ENCODE results near the gene DNAJC12. TPM values are rescaled to one million over a fixed set of nuclear protein-coding genes. Genes with fewer than 3 reads are reported as not detected.
A peak's percentile ranks its signal among the peaks of the same experiment; 100 is the strongest.

Gene DNAJC12
- total RNA-seq, 1 donor from 2014 or later = 6.1 TPM

- Mint-ChIP-seq H3K4me3 (ENCODE audit: low read depth) (no peak overlapping the region), H3K27ac (no peak overlapping the region), H3K36me3 (ENCODE audit: insufficient read depth) (peaks cover 1% of the 10 kb centered on the region), H3K4me1 (ENCODE audit: low read depth) (peaks cover 4% of the 10 kb centered on the region), H3K9me3 (ENCODE audit: low read depth) (peaks cover 3% of the 10 kb centered on the region), H3K27me3 (no peaks in the 10 kb centered on the region)
- DNase-seq (ENCODE audit: low spot score, unreplicated experiment) = no peak
- TF ChIP-seq, protein P1, sequence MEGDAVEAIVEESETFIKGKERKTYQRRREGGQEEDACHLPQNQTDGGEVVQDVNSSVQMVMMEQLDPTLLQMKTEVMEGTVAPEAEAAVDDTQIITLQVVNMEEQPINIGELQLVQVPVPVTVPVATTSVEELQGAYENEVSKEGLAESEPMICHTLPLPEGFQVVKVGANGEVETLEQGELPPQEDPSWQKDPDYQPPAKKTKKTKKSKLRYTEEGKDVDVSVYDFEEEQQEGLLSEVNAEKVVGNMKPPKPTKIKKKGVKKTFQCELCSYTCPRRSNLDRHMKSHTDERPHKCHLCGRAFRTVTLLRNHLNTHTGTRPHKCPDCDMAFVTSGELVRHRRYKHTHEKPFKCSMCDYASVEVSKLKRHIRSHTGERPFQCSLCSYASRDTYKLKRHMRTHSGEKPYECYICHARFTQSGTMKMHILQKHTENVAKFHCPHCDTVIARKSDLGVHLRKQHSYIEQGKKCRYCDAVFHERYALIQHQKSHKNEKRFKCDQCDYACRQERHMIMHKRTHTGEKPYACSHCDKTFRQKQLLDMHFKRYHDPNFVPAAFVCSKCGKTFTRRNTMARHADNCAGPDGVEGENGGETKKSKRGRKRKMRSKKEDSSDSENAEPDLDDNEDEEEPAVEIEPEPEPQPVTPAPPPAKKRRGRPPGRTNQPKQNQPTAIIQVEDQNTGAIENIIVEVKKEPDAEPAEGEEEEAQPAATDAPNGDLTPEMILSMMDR (IDR thresholded peaks at IDR 0.05; ENCODE audit: unreplicated experiment) = no peak
Observed at GRCh38 chr10:67852761-67853160, 14.8 kb upstream of the DNAJC12 start.

GRCh38 chr10:67851186-67851585 lies 13.2 kb upstream of the DNAJC12 start:
- H3K36me3 Mint-ChIP-seq (ENCODE audit: insufficient read depth) = peaks cover 1% of the 10 kb centered on the region
- H3K9me3 Mint-ChIP-seq (ENCODE audit: low read depth) = peaks cover 3% of the 10 kb centered on the region

GRCh38 chr10:67849331-67850011 lies 11.5 kb upstream of the DNAJC12 start:
- Mint-ChIP-seq H3K4me1 (ENCODE audit: low read depth) (peaks cover 4% of the 10 kb centered on the region), H3K27ac (peak overlapping the region; percentile 97), H3K27me3 (no peaks in the 10 kb centered on the region), H3K4me3 (ENCODE audit: low read depth) (peak overlapping the region; percentile 97), H3K9me3 (ENCODE audit: low read depth) (peaks cover 3% of the 10 kb centered on the region), H3K36me3 (ENCODE audit: insufficient read depth) (peaks cover 1% of the 10 kb centered on the region)
- TF ChIP-seq, protein P1 (IDR thresholded peaks at IDR 0.05; ENCODE audit: unreplicated experiment) = no peak
- DNase-seq (ENCODE audit: low spot score, unreplicated experiment) = peak; percentile 75

More at GRCh38 chr10:67851186-67851585, 13.2 kb upstream of the DNAJC12 start:
- no peak for DNase-seq (ENCODE audit: low spot score, unreplicated experiment)
- Mint-ChIP-seq H3K27ac (no peak overlapping the region), H3K4me1 (ENCODE audit: low read depth) (peaks cover 4% of the 10 kb centered on the region), H3K27me3 (no peaks in the 10 kb centered on the region), H3K4me3 (ENCODE audit: low read depth) (peak overlapping the region; percentile 55)
- TF ChIP-seq, protein P1 (IDR thresholded peaks at IDR 0.05; ENCODE audit: unreplicated experiment) = no peak

DNA sequence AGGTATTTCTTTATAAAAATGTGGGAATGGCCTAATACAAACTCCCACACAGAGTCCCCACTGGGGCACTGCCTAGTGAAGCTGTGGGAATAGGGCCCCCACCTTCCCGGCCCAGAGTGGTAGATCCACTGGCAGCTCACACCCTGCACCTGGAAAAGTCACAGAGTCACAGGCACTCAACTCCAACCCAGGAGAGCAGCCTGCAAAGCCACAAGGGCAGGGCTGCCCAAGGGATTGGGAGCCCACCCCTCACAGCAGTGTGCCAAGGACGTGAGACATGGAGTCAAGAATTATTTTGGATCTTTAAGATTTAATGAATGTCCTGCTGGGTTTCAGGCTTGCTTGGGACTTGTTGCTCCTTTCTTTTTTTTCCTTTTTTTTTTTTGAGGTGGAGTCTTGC lies 5.3 kb upstream of the DNAJC12 start:
- Mint-ChIP-seq H3K4me3 (ENCODE audit: low read depth) (no peak overlapping the region), H3K4me1 (ENCODE audit: low read depth) (peaks cover 5% of the 10 kb centered on the region), H3K27ac (no peak overlapping the region), H3K27me3 (no peaks in the 10 kb centered on the region), H3K36me3 (ENCODE audit: insufficient read depth) (peaks cover 1% of the 10 kb centered on the region), H3K9me3 (ENCODE audit: low read depth) (peaks cover 6% of the 10 kb centered on the region)
- TF ChIP-seq, protein P1 (IDR thresholded peaks at IDR 0.05; ENCODE audit: unreplicated experiment) = no peak
- DNase-seq (ENCODE audit: low spot score, unreplicated experiment) = no peak

DNA sequence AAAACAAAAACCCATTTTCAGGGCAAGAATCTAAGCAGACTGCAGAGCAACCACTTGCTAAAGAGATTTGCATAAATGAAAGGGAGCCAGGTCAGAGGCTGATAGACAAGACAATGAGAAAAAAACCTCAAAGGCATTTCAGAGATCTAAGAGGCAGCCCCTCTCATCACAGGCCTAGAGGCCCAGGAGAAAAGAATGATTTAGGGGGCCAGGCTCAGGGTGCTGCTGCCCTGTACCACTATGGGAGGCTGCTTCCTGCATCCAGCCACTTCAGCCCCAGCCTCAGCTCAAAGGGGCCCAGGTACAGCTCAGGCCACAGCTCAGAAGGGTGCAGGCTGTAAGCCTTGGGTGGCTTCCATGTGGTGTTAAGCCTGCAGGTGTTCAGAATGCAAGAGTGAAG lies 3.7 kb upstream of the DNAJC12 start:
- peaks cover 1% of the 10 kb centered on the region for H3K36me3 Mint-ChIP-seq (ENCODE audit: insufficient read depth)
- no peak overlapping the region for H3K4me3 Mint-ChIP-seq (ENCODE audit: low read depth)
- H3K9me3 Mint-ChIP-seq (ENCODE audit: low read depth) = peaks cover 6% of the 10 kb centered on the region
- no peaks in the 10 kb centered on the region for H3K27me3 Mint-ChIP-seq
- TF ChIP-seq, protein P1 (IDR thresholded peaks at IDR 0.05; ENCODE audit: unreplicated experiment) = no peak
- peaks cover 6% of the 10 kb centered on the region for H3K4me1 Mint-ChIP-seq (ENCODE audit: low read depth)
- H3K27ac Mint-ChIP-seq = no peak overlapping the region
- DNase-seq (ENCODE audit: low spot score, unreplicated experiment) = no peak

Measured in progenitor cell of endocrine pancreas (in vitro differentiated cells).